COLO829 (cell line): ENCODE data around the gene FIGN.

Experiments
- DNase-seq: peaks from one replicate; pipeline ENCODE4 v3.0.0; 2012; ENCODE audit warnings: low spot score

The FIGN gene

DNA sequence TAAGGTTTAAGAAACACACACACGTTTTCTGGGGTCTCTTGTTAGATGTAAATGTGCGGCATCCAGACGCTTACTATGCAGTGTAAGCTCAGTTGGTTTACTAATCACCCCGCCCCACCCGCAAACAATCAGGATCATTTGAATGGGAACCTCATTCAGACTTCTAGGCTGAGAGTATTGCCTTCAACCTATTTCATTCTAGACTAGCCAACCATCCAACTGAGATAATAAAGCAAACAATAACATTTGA lies 1.3 kb upstream of the FIGN start:
- DNase-seq: no peak

DNA sequence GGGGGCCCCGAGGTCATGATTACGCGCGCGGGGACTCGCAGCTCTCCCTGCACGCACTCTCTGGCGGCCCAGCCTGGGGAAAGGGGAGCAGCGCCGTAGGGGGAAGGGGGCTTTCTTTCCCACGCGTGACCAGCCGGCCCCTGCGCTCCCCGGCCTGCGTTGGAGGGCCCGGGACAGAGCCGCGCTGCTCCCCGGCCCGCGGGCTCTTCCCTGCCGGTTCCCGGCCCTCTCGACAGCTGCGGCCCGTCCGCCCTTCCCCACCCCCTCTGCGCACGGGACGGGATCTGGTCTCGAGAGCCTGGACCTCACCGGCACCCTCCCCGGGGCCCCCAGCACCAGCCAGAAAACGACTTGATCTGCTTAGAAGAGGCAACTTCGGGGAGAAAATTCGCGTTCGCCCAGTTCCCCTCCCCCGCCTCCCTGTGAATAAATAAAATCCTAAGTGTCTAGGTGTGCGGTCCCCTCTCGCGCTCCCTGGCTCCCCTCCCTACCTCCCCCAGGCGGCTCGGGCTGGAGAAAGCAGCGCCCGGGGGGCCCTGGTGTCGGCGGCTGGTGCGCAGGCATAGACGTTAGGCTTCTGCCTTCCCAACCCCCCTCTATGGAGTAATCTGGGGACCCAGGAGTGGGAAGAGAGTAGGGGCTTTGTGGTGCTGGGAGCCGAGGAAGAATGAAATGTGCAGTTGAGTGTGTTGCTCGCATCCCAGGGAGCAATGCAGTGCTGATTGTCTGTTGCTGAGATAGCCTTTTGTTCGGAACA lies 803 bp upstream of the FIGN start:
- DNase-seq: no peak

DNA sequence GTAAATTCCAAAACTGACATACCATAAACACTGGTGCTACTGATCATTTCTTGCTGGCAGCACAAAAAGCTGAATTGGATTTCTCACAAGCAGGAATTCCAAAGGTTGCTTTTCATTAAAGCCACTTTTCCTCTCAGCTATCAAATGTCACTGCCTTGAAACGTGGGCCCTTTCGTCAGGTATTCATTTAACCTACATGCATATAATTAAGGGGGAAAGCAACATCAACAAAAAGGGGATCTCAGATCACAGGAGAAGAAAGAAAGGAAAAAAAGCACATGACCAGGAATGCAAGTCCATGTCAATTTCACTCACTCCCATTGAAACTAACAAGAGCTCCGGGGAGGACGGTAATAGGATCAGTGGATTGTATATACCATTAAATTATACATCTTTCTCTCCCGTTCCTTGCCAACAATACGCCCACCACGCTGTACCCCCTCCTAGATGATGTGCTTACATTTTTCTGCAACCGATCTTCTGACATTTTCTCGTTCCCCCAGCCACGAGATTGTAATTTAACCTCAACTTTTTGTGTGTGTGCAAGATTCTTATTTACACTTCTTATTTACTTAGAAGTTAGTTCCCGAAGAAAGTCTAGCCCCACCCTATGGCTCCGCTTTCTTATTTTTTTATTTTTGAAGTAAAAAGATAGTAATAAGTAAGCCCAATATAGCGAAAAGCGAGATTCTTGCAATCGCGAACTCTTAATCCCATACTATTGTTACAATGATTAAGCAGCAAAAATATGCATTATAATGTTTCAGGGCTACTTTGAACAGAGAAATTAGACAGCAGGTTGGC lies 725 bp downstream of the FIGN start:
- DNase-seq: no peak

DNA sequence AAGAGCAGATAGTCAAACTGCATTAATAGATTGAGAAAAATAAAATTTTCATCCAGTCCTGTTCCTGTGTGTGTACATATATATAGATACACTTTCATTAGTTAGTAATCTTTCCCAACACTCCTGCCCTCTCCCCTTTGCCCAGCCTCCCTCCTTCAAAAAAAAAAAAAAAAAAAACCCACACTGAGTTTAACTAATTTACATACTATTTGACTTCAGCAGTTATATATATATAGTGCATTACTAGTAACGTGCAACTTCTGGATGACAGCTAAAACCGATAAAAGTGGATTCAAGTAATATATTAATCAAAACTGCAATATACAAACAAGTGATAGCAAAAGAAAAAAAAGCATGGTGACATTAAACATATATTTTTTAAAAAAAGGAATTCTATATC lies 1.4 kb downstream of the FIGN start:
- no peak for DNase-seq

DNA sequence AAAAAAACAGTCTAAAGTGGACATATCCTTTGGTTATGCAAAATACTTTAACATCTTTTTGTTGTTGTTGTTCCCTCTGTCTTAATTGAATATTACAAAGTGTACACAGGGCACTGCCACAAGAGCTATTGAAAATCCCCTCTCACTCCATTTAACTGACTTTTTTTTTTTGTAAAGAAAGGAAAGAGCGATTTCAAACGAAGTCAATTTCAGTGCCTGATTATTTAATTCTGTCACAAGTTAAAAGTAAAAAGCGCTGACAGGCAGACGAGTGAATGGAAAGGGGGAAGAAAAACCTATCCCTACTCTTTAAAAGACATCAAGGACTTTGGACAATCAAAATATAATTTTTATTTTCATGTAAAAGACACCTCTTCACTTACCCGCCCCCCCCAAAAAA lies 1.9 kb downstream of the FIGN start:
- no peak for DNase-seq

DNA sequence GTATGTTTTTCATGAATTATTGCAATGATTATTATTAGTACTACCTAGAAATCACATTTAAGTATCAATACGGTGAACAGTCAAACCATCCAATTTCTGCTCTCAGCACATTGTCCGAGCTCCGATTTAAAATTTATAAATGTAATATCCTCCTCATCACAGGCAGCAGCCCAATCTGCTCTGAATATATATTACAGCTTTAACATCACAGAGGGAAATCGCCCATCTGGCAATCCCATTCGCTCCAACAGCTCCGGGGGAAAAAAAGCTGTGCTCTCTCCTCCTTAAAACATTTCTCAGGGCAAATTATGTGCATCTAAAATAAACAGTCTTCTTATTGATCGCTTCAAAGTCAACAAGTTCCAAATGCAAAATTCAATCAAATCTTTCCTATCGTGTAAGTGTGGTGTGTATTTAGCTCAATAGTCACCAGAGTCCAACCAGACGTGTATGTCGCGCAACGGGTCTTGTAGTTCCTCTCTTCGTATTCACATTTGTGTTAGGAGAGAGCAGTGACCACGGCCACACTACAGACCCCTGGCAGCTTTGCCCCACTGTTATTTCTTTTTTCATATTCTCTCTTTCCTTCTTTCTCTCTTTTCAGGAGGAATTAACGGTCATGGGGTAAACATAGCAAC lies 2.4 kb downstream of the FIGN start:
- DNase-seq: no peak

DNA sequence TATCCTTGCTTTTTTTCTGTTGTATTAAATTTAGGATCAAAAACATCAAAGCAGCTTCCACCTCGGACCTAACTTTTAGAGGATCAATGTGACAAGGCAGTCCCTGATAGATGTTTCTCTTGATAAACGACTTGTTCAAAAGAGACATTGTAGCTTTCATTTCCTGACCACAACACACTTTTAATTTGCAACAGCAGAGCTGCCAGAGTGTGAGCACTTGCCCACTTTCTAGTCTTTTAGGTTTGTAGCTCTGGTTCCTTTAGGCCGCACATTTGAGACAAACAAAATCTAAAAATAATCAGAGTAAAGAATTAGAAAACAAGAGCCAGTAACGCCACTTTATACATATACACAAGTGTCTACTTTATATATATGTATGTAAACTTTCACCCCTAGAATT lies 3.1 kb downstream of the FIGN start:
- DNase-seq: no peak

DNA sequence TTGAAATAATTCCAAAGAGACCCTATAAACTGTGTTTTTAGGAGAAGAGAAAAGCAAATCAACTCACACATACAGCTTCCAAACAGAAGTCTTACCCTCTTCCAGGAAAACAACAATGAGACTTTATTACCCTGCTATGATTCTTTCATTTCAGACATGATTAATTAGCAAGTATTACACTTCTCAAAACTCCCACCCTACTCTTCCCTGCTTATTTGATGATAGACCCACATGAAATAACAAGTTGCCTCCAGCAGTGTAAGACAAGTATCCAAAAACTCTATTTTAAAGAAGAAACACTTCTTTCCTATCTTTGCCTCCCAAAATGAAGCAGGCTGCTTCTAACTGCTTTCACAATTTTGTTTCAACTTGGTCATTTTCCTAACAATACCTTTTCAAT lies 4.1 kb downstream of the FIGN start:
- no peak for DNase-seq

DNA sequence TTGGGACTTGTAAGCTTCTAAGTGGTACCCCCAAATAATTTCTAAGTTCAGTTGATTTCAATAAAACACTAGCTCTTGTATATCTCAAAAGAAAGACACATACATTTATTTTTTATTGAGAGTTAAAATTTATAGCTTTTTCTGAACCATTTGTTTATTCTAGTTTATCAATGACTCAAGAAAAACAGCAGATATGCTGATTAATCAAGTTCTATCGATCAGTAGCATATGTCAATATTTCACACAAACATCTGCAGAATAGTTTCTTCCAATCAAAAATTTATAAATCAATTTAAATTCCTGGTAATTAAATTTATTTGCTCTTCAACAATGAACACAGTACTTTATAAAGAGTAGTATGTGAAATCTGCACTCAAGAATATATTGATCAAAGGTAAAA lies 5.3 kb downstream of the FIGN start:
- no peak for DNase-seq

DNA sequence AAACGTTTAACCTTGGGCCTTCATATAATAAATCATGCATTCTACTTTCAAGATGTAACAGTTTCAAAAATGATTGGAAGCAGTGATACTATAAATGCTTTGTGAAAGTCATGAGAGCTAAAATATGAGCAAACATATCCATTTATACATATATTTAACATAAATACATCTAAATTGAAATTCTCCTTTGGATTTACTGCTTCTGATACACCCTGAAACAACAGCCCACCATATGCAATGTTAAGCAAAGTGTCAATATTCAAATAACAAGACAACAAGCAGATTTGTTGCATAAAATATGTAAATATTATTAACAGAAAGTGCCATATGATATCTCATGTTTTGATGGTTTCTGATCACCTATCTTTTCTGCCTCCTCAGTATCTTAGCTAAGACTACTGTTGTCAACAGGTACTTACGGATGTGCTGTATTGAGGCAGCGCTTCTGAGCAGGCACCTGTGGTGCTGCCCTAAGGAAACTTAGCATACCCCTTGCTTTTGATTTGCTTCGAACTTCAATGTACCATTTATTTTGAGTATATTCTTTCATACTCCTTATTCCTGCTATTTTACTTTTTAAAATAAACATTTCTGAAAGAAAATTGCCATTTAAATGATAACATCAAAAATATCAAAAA lies 6.1 kb downstream of the FIGN start:
- DNase-seq: no peak

DNA sequence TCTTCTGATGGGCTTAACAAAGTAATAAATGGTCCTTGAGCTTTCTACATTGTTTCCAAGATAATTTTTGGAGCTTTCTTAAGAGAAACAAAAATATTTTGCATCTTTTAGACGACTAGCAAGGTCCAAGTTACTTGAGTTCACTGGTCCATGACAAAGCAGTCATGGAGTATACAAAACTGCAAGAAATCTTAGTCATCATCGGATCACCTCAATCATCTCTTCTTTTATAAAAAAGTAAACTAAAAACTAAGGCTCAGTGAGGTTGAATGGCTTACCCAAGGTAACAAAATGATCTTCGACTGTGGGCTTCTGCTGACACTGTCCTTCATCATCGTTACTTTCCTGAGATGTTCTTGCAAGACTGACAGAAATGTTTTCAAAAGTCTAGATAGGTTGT lies 11.9 kb downstream of the FIGN start:
- no peak for DNase-seq

DNA sequence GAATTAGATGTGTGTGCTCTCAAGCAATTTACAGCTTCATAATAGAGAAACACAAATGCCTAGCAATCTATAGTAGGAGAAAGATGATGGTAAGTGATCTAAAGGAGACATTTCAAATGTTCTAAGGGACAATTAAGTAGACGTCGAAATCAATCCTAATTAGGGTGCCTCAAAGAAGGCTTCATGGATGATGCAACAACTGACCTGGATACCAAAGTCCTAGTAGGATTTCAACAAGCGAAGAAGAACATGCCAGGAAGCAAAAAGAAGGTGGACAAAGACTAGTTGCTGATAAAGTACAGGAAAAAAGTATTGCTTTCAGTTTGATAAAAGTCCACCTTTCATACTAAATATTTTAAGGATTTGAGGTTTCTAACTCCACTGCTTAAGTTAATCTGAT lies 12.5 kb downstream of the FIGN start:
- DNase-seq: no peak

DNA sequence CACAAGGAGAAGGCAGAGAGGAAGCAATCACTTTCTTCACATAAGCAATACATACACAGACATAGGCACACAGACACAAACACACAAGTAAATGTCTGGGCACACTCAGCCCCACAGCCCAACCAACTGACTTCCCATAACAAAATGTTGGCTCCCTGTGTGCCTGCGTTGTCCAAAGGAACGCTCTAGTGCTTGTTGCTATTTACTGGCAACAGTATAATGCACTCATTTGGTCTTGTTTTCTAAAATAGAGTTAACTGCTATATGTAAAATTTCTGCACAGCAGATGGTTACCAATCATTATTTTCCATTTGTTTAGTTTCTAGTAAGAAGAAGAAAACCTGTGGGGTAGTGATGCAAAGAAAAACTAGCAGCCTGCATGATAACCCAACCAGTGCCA lies 16.5 kb downstream of the FIGN start:
- no peak for DNase-seq

DNA sequence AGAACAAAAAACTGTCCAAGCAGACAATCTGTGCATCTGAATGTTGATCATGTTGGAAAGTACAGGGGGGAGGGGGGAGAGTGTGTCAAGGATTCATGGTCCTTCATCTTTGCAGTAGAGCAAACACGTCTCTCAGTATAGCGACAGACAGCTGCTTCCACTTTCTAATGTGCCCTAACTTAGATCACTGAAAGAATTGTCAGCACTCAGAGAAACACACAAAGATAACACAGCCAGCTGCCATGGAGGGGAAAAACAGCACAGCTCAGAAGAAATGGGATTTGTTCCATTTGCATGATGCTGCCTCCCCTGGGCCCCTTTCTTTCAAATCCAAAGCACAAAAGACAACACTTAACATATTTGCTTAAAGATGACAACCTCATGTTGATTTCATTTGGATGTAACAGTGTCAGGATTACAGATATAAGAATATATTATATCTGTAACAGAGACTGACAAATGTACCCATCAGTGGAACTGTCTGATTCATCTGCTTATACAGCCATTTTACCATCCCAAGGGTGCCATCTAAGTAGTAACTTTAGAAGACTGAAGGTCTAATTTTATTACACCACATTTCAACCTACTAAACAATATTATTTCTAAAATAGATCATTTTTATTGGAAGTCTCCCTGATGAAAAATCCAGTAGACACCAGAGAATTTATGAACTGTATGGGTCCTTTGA lies 17.7 kb downstream of the FIGN start:
- no peak for DNase-seq

DNA sequence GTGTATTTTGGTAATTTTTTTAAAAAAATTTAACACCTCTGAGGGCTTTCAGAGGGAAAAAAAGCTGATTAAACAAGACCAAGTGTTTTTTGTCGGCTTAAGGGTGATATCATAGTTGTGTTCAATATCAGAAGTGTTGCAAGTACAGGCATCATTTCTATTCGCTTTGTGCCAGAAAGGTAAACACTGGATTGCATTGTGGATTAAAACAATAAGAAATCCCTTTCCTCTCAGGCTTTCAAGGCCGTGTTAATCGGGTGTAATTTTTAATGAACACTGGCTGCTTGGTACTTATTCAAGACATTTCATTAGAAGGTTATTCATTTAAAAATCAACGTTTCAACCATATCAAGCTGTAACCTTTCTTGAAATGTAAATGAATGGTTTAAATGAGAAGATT lies 18.3 kb downstream of the FIGN start:
- DNase-seq: no peak

DNA sequence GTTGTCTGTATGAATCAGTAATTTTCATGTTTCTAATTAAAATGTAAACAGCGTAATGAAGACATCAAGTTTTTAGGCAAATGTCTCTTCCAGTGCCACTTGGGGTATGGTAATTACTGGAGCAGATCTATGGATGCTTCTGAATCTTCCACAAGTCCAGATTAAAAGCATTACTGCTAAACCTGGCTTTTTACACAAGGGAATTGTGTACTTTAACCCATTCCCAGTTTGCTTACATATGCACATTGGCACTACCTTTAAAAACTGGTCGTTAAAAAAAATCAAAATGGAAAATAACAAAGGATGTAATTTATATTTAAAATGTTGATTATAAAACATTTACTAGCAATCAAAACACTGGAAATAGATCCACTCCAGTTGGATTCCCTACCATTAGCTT lies 19.7 kb downstream of the FIGN start:
- DNase-seq: no peak

DNA sequence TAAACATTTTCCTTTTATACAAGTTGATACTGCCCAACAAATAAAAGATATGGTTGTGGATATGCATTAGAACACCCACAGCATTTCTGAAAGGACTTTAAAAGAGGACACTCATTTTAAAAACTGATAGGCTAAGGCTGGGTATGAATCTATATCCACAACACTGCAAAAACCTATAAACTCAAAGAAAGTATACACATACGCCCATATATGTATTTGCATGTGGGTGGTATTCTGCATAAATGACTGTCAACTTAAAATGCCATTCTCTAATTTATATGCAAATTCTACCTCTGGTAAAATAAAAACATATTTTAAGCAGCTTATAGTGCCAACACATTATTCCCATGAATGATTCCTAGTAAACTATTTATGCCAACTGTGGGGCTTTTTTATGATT lies 20.1 kb downstream of the FIGN start:
- no peak for DNase-seq

DNA sequence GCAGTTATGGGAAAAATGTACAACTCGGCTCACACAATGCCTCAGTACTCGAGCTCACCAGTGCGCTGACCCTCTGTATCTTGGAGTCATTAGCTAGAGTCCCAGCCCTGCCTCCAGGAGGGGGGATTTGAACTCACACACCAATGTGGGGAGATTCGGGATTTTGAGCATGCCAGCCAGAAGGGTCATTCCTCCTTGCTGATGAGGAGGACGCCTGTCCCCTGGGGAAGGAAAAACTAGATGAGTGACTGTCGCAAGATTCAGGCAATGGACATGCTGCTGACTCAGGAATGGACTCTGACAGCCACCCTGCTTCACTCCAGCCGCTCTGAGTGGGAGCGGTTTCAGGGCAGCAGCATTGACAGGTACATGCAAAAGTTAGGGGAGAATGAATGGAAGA lies 20.6 kb downstream of the FIGN start:
- no peak for DNase-seq

DNA sequence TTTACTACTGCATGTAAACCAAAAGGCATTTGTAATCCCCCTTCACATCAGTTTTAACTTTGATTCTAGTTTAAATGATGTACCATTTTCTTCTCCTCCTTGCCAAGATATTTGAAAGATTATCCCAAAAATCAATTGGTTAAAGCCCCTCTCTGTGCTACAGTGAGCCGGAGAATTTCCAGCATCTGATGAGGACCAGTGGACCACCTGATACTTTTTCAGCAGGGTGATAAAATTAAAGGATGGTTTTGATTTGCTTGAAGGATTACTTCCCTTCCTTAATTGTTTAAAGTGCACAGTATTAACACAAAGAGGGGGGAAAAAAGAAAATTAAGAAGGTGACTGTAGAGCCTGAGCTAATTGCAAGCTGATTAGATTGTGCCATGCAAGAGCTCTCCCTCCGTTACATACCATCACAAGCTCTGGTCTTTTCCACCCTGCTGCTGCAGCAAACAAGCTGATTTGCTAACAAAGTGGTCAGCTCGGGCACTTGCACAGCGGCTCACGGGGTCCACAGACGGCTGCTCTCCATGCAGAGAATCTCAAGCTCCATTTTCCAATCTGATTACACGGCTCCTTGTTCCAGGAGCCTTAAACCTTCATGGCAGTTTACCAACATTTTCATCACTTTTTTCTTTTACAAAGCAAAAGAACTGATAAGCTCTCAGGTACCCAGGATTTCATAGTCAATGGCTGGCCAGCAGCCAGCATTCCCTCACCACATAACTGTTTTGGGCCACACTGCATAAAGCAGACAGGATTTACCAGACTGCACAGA lies 22.1 kb downstream of the FIGN start:
- no peak for DNase-seq

DNA sequence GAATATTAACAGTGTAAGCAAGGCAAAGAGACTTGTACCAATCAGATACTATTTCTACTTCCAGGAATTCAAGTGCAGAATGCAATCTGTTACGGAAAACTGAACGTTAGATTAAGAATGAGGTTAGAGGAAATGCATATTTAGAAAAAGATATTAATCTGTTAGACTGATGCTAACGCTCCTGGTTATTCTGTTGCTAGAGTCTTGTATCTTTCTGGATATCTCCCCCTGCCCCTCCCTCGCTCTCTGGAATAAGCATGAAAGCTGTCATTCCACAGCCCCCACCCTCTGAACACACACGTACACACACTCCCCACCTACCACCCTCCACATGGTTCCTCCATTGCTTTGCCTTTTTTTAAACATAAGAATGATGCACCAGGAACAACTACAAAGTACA lies 24.1 kb downstream of the FIGN start:
- DNase-seq: no peak

DNA sequence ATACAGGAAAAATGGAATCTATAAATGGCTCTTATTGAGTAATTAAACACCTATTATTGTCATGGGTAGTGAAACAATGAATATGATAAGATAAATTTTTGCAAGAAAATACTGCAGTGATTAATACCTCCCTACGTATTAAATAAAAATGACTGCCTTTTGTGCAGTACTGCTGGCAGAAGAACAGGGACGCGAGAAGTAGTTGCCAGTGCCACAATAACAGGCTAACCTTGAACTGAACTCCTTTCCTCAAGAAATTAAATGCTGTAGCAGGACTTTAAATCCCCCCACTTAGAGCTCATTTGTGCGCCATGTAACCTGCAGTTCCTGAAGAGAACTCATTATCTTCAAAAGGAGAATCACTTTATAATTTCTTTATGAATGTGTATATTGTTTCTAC lies 24.6 kb downstream of the FIGN start:
- no peak for DNase-seq

DNA sequence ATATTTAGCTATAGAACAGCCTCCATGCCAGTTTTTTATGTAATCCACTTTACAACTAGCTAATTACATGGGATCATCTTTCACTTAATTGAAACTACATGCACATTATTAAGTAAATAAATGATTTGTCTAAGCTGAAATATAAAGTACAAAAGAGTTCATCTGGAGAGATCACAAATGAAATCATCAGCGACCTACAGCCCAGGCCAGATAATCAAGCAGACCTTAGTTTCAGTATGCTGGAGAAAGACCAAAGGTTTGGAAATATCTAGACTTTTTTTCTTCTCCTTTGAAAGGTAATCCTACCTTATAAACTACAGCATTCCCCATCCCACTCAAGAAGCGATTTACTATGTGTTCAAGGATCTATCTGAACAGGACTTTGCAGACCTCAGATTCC lies 26.5 kb downstream of the FIGN start:
- DNase-seq: no peak
